Measurements from ENCODE around the gene C20orf173.
"Not testable (repeated sequence)": the region's sequence is repeated elsewhere in the genome, so short reads cannot be mapped to it uniquely, and the experiment has no call there.

Gene C20orf173

GRCh38 chr20:35544941-35545340 lies 15.5 kb upstream of the C20orf173 start:
- DNase-seq (ENCODE audit: low spot score) = not testable (repeated sequence)

GRCh38 chr20:35544436-35544835 lies 15.0 kb upstream of the C20orf173 start:
- no peak for DNase-seq (ENCODE audit: low spot score)

- no peak for DNase-seq (ENCODE audit: low spot score)
Measured at GRCh38 chr20:35542990-35543389, 13.5 kb upstream of the C20orf173 start.

GRCh38 chr20:35541783-35542662 lies 12.6 kb upstream of the C20orf173 start, which contains the start of gene ERGIC3:
Gene ERGIC3 (plus strand): TSS chr20:35542078. CDS start chr20:35542098, 20 bp downstream.
- peak; percentile 96 for DNase-seq (ENCODE audit: low spot score)

- no peak for DNase-seq (ENCODE audit: low spot score)
Measured at GRCh38 chr20:35541118-35541782, 11.8 kb upstream of the C20orf173 start.

- DNase-seq (ENCODE audit: low spot score) = peak; percentile 58
Measured at GRCh38 chr20:35539756-35540212, 10.3 kb upstream of the C20orf173 start.

GRCh38 chr20:35527122-35527769 lies 2.2 kb downstream of the C20orf173 start:
- DNase-seq (ENCODE audit: low spot score) = no peak

- no peak for DNase-seq (ENCODE audit: low spot score)
Measured at GRCh38 chr20:35525639-35526038, 3.8 kb downstream of the C20orf173 start.

GRCh38 chr20:35523298-35523888 lies 6.1 kb downstream of the C20orf173 start:
- peak; percentile 53 for DNase-seq (ENCODE audit: low spot score)

GRCh38 chr20:35518955-35519354 lies 10.5 kb downstream of the C20orf173 start:
- DNase-seq (ENCODE audit: low spot score) = no peak

- not testable (repeated sequence) for DNase-seq (ENCODE audit: low spot score)
Measured at GRCh38 chr20:35517767-35518166, 11.7 kb downstream of the C20orf173 start.

GRCh38 chr20:35517125-35517524 lies 12.3 kb downstream of the C20orf173 start:
- peak; percentile 73 for DNase-seq (ENCODE audit: low spot score)

- peak; percentile 31 for DNase-seq (ENCODE audit: low spot score)
Measured at GRCh38 chr20:35515949-35516645, 13.4 kb downstream of the C20orf173 start.

- no peak for DNase-seq (ENCODE audit: low spot score)
Measured at GRCh38 chr20:35515341-35515740, 14.1 kb downstream of the C20orf173 start.

GRCh38 chr20:35514371-35514932 lies 15.0 kb downstream of the C20orf173 start:
- DNase-seq (ENCODE audit: low spot score) = peak; percentile 80

- DNase-seq (ENCODE audit: low spot score) = peak; percentile 68
Measured at GRCh38 chr20:35511814-35512420, 17.5 kb downstream of the C20orf173 start.

GRCh38 chr20:35510951-35511735 lies 18.3 kb downstream of the C20orf173 start:
- no peak for DNase-seq (ENCODE audit: low spot score)

GRCh38 chr20:35508493-35509218 lies 20.8 kb downstream of the C20orf173 start:
- DNase-seq (ENCODE audit: low spot score) = no peak

Data from hematopoietic multipotent progenitor cell treated with erythropoietin and hydrocortisone succinate and interleukin-3 and kit ligand, for 17 days (in vitro differentiated cells).